Small intestine (tissue), 7 donors: Measurements from ENCODE around the gene SRF. TPM values are rescaled to one million over a fixed set of nuclear protein-coding genes. Genes with fewer than 3 reads are reported as not detected.

ENCODE experiments used
- DNase-seq, 2 donors: peaks; one replicate each; pipeline versions ENCODE4 v3.0.0 to v3.0.0-alpha.2; 2013
- FAIRE-seq: peaks from 2 replicates; lab custom pipeline; 2012; peaks lifted over from hg19 to GRCh38; lab: Jason Lieb, UNC
- H3K27ac ChIP-seq, 3 donors: one replicate each; pipeline ENCODE4 v1.5.1; 2013; ENCODE audit warnings: low read length in 2 of 3, mild to moderate bottlenecking in 2 of 3, control low read depth in 1 of 3, inconsistent platforms in 1 of 3, low read depth in 1 of 3, moderate library complexity in 1 of 3
- H3K27me3 ChIP-seq, 3 donors: one replicate each; pipeline ENCODE4 v1.6.1; 2013; ENCODE audit warnings: low read length in 3 of 3, inconsistent platforms in 1 of 3; ENCODE audit not compliant: control insufficient read depth in 3 of 3, insufficient read depth in 3 of 3
- H3K36me3 ChIP-seq, 3 donors: one replicate each; pipeline ENCODE4 v1.6.1; 2013; ENCODE audit warnings: low read length in 3 of 3, inconsistent platforms in 1 of 3, low read depth in 1 of 3, mild to moderate bottlenecking in 1 of 3, moderate library complexity in 1 of 3; ENCODE audit not compliant: control insufficient read depth in 3 of 3, insufficient read depth in 2 of 3
- H3K4me1 ChIP-seq, 3 donors: one replicate each; pipeline ENCODE4 v1.6.1; 2013; ENCODE audit warnings: low read length in 2 of 3, inconsistent platforms in 1 of 3, low read depth in 1 of 3, mild to moderate bottlenecking in 1 of 3, moderate library complexity in 1 of 3; ENCODE audit not compliant: control insufficient read depth in 3 of 3, insufficient read depth in 2 of 3
- H3K4me3 ChIP-seq, 3 donors: one replicate each; pipeline ENCODE4 v1.5.1; 2013; ENCODE audit warnings: low read length in 3 of 3, control low read depth in 1 of 3, inconsistent platforms in 1 of 3, low read depth in 1 of 3, mild to moderate bottlenecking in 1 of 3, moderate library complexity in 1 of 3
- H3K9me3 ChIP-seq, 2 donors: one replicate each; pipeline ENCODE4 v1.6.1; 2013; ENCODE audit warnings: low read depth in 1 of 2, low read length in 1 of 2; ENCODE audit not compliant: control insufficient read depth in 2 of 2, insufficient read depth in 1 of 2
- WGBS, 3 donors: extraction: QIAGEN DNeasy Blood & Tissue Kit; methylation state at CpG; one replicate each; pipeline ENCODE4 v1.1.7; 2013; 5-methylcytosine and 5-hydroxymethylcytosine counted together
- polyA plus RNA-seq, 4 donors: library from polyadenylated mRNA; stranded (reverse) in 3 of 4; unstranded in 1 of 4; fragments of 200-250 nt in 3 of 4; fragments of 120-200 nt in 1 of 4; gene quantifications; one replicate each; pipeline versions ENCODE4 v1.2.1 to v1.2.3, GENCODE V29; 2013
- donor health status: healthy with polysubstance abuse.
- donor health status: control.
- donor health status: control.
- donor health status: Bipolar disorder and iron deficiency.
- donor health status: healthy.

The SRF gene
- polyA plus RNA-seq, 4 donors = 8.9 to 24.0 (median 16.2) TPM

DNA sequence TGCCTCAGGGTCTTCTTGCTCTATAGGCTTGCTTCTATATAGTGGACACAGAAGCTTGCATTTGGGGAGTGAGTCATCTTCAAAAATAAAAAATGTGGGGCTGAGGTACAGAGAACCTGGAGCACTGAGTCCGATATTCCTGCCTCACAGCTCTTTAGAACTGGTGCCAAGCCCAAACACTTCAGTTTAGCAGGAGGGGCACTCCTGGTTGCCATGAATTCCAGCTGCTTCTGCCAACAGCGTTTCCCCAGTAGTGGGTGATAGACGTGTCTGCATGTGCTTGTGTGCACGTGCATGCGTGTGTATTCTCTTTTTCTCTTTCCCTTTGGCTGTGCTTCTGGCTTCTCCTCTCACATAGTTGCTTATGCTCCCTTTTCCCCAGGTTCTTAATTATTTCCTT lies 46.3 kb downstream of the SRF start:
- Histone ChIP-seq H3K27me3 (no peaks in the 10 kb centered on the region), H3K36me3 (peaks cover 0 to 78% (median 8%) of the 10 kb centered on the region in 3 donors), H3K4me1 (no peaks in the 10 kb centered on the region), H3K27ac (no peak overlapping the region), H3K9me3 (no peaks in the 10 kb centered on the region), H3K4me3 (no peak overlapping the region)
- 86 to 91% (median 90%) methylated on average over 5 of the region's 5 CpGs for WGBS, 3 donors
- FAIRE-seq (no peak), DNase-seq (no peak)

DNA sequence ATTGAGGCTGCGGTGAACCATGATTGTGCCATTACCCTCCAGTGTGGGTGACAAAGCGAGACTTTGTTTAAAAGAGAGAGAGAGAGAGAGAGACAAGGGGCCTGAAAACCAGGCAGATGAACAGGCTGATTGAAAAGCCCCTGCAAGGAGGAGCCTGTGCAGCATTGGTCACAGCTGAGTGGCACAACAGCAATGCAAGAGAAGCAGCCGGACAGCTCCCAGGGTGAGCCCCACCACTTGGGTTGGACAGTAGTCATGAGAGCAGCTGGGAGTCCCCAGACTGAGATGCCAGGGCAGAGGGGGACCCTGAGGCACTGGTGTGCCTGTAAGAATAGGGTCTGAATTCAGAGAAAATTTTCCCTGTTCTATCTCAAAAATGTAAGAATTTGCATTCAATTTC lies 48.0 kb downstream of the SRF start:
- DNase-seq (no peak), FAIRE-seq (no peak)
- no peak overlapping the region for H3K4me3 ChIP-seq
- H3K27ac ChIP-seq = no peak overlapping the region
- peaks cover 0 to 83% (median 8%) of the 10 kb centered on the region in 3 donors for H3K36me3 ChIP-seq
- peaks cover 0 to 3% (median 0%) of the 10 kb centered on the region in 3 donors for H3K4me1 ChIP-seq
- H3K9me3 ChIP-seq = no peaks in the 10 kb centered on the region
- WGBS, 3 donors = 94 to 100% (median 96%) methylated on average over 3 of the region's 3 CpGs
- no peaks in the 10 kb centered on the region for H3K27me3 ChIP-seq

DNA sequence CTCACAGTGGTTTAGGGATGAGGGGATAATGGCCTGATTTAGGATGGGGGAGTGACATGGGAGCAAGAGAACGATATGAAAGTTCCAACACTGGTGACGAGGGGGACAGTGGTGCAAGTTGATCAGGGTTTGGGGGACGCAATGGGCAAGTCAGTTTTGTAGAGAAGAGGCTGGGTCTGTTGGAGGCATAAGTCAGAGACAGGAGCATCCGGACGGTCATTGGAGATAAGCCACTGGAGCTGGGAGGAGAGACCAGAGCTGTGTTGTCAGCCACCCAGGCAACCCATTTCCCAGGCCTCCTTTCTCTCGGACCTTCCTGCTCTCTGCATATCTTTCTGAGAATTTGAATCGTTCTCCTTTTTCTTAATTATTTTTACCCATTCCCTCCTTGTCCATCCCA lies 48.7 kb downstream of the SRF start:
- Histone ChIP-seq H3K4me3 (no peak overlapping the region), H3K36me3 (peaks cover 0 to 82% (median 8%) of the 10 kb centered on the region in 3 donors), H3K27ac (no peak overlapping the region), H3K9me3 (no peaks in the 10 kb centered on the region), H3K27me3 (no peaks in the 10 kb centered on the region), H3K4me1 (peaks cover 0 to 4% (median 2%) of the 10 kb centered on the region in 3 donors)
- 86 to 94% (median 90%) methylated on average over 7 of the region's 7 CpGs for WGBS, 3 donors
- no peak for DNase-seq
- FAIRE-seq = no peak

DNA sequence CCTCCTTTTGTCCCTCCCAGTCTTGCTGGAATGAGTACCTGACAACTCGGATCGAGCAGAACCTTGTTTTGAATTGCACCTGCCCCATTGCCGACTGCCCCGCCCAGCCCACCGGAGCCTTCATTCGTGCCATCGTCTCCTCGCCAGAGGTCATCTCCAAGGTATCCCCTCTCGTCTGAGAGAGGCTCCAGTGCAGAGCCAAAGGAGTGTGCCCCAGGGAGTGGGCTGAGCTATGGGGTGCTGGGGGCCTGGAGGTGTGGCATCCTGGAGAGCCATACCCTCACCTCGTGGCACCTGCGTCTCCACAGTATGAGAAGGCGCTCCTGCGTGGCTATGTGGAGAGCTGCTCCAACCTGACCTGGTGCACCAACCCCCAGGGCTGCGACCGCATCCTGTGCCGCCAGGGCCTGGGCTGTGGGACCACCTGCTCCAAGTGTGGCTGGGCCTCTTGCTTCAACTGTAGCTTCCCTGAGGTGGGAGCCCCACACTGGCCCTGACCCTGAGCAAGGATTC lies 49.4 kb downstream of the SRF start:
- Histone ChIP-seq H3K27ac (no peak overlapping the region), H3K36me3 (peaks cover 0 to 83% (median 8%) of the 10 kb centered on the region in 3 donors), H3K9me3 (no peaks in the 10 kb centered on the region), H3K4me3 (no peak overlapping the region), H3K27me3 (no peaks in the 10 kb centered on the region), H3K4me1 (peaks cover 0 to 4% (median 2%) of the 10 kb centered on the region in 3 donors)
- no peak for FAIRE-seq
- WGBS, 3 donors = 79 to 89% (median 88%) methylated on average over 15 to 16 of the region's 16 CpGs
- no peak for DNase-seq

DNA sequence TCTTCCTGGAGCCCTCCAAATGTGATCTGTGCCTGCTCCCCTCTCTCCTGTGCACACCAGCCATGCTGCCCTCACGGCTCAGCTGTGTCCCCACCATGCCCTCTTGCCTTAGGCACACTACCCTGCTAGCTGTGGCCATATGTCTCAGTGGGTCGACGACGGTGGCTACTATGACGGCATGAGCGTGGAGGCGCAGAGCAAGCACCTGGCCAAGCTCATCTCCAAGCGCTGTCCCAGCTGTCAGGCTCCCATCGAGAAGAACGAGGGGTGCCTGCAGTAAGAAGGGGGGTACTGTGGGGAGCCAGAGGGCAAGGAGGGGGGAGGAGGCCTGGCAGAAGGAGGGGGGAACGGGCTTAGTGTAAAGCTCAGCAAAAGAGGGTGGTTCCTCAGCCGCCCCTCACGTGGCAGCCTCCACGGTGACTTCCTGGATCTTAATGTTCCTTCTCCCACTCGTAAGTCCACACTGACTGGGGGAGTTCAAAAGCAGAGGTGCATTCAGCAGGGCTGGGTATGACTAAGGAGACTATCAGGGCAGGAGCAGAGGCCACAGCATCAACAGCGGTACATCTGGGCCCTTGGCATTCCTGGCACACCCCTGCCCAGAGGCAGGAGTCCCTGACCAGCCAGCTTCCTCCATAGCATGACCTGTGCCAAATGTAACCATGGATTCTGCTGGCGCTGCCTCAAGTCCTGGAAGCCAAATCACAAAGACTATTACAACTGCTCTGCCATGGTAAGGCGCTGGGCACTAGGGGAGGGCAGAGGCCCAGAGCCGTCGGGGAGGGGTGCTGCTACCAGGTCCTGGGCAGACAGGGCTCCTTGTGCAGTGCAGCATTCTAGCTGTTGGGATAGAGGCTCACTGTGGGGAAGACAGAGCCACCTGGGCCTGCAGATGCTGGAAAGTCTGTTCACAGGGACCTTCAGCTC lies 50.2 kb downstream of the SRF start:
- Histone ChIP-seq H3K9me3 (no peaks in the 10 kb centered on the region), H3K27me3 (no peaks in the 10 kb centered on the region), H3K36me3 (peaks cover 0 to 83% (median 3%) of the 10 kb centered on the region in 3 donors), H3K4me1 (peaks cover 0 to 4% (median 2%) of the 10 kb centered on the region in 3 donors), H3K4me3 (no peak overlapping the region), H3K27ac (no peak overlapping the region)
- FAIRE-seq (no peak), DNase-seq (no peak)
- 83 to 91% (median 88%) methylated on average over 20 of the region's 20 CpGs for WGBS, 3 donors

DNA sequence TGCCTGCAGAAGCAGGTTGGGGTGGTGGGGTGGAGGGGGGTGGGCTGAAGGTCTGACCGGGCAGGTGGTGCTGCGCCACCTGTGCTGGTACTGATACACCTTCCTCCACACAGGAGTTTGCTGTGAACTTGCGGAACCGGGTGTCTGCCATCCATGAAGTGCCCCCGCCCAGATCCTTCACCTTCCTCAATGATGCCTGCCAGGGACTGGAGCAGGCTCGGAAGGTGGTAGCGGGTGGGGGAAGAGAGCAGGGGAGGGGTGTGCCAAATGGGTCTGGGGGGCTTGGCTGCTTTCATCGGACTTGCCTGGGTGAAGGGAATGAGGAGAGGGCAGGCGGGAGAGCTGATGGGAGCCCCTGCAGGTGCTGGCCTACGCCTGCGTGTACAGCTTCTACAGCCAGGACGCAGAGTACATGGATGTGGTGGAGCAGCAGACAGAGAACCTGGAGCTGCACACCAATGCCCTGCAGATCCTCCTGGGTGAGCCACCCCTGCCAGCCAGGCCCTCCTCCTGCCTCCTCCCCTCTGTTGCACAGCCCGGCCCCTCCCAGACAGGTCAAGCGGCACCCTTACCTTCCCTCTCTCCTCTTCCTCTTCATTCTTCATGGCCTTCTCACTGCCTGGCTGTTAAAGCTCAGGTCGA lies 51.5 kb downstream of the SRF start:
- no peak overlapping the region for H3K4me3 ChIP-seq
- peaks cover 0 to 82% (median 2%) of the 10 kb centered on the region in 3 donors for H3K36me3 ChIP-seq
- H3K27ac ChIP-seq = no peak overlapping the region
- H3K4me1 ChIP-seq = peaks cover 0 to 8% (median 2%) of the 10 kb centered on the region in 3 donors
- 88 to 91% (median 89%) methylated on average over 15 of the region's 15 CpGs for WGBS, 3 donors
- H3K27me3 ChIP-seq = no peaks in the 10 kb centered on the region
- FAIRE-seq = no peak
- DNase-seq = no peak
- no peaks in the 10 kb centered on the region for H3K9me3 ChIP-seq

DNA sequence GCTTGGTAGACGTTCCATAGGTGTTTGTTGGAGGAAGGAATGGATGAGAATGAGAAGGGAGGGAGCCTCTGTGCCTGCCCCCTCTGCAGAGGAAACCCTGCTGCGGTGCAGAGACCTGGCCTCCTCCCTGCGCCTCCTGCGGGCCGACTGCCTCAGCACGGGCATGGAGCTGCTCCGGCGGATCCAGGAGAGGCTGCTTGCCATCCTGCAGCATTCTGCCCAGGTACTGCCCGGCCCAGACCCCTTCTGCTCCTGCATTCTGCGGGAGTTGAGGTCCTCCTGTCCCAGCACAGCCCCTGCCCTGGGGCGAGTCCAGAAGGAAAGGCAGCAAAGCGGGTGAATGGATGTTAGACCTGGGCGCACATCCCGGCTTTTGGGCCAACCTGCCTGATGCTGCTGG lies 52.1 kb downstream of the SRF start:
- peaks cover 2 to 14% (median 4%) of the 10 kb centered on the region in 3 donors for H3K4me1 ChIP-seq
- no peaks in the 10 kb centered on the region for H3K9me3 ChIP-seq
- no peak for DNase-seq
- no peak overlapping the region for H3K27ac ChIP-seq
- no peaks in the 10 kb centered on the region for H3K27me3 ChIP-seq
- no peak overlapping the region for H3K4me3 ChIP-seq
- no peak for FAIRE-seq
- peaks cover 0 to 83% (median 2%) of the 10 kb centered on the region in 3 donors for H3K36me3 ChIP-seq
- 89 to 90% (median 89%) methylated on average over 12 to 14 of the region's 14 CpGs for WGBS, 3 donors

DNA sequence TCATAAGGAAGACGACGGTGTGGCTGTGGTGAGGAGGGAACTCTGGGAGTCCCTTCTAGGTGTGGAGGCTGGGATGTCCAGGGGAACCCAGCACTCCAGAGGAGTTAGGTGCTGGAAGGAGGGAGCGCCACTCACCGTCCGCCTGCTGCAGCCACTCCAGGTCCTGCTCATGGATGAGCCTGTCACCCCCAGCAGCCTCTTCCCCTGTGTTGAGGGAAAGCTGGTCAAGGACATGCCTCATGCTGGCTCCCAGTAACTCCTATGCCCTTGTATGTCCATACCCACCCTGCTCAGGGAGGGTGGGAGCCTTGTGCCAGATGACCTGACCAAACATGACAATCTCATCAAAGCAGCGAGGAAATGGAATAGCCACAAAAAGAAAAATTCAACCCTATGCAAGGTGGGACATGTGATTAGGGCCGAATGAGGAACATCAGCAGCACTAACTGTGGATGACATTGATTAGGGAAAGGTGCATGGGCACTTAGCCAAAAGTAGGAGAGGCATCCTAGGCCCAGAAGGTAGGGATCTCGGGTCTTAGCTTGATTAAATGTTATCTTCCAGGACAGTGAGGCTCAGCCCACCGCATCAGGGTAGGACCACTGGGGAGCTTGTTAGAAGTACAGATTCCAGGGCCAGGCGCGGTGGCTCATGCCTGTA lies 55.3 kb downstream of the SRF start:
- Histone ChIP-seq H3K4me3 (no peak overlapping the region), H3K27ac (no peak overlapping the region), H3K36me3 (peaks cover 0 to 58% (median 0%) of the 10 kb centered on the region in 3 donors), H3K4me1 (peaks cover 2 to 21% (median 7%) of the 10 kb centered on the region in 3 donors), H3K27me3 (peaks cover 0 to 4% (median 0%) of the 10 kb centered on the region in 3 donors), H3K9me3 (no peaks in the 10 kb centered on the region)
- FAIRE-seq = no peak
- no peak for DNase-seq
- 85 to 90% (median 86%) methylated on average over 11 of the region's 11 CpGs for WGBS, 3 donors
